GM12872 (cell line): ENCODE measurements around the gene UBE2L3.
"Not testable (repeated sequence)": the region's sequence is repeated elsewhere in the genome, so short reads cannot be mapped to it uniquely, and the experiment has no call there.

Source experiments
- CTCF ChIP-seq: IDR thresholded peaks from 3 replicates; pipeline ENCODE4 v1.5.1; 2011; ENCODE audit warnings: low read depth, mild to moderate bottlenecking, low read length, moderate library complexity; ENCODE audit not compliant: insufficient read depth

The UBE2L3 gene

GRCh38 chr22:21567456-21568346 is at the start of gene UBE2L3:
Gene UBE2L3 (plus strand): TSS chr22:21567714. CDS start chr22:21567745, 31 bp downstream.
- no peak for TF ChIP-seq CTCF

GRCh38 chr22:21551361-21551760 is 16.2 kb upstream of the UBE2L3 start, which contains the start of gene RIMBP3C:
Gene RIMBP3C (minus strand): TSS chr22:21551461. CDS start chr22:21550976, 485 bp downstream.
- not testable (repeated sequence) for TF ChIP-seq CTCF

- no peak for TF ChIP-seq CTCF
These were observed 3.6 kb upstream of the UBE2L3 start for GRCh38 chr22:21563912-21564311.

- TF ChIP-seq CTCF, result no peak
These were observed 3.1 kb upstream of the UBE2L3 start for GRCh38 chr22:21564411-21564810.

GRCh38 chr22:21568347-21569075 is 997 bp downstream of the UBE2L3 start:
- TF ChIP-seq CTCF, result no peak

GRCh38 chr22:21569459-21570170 is 2.1 kb downstream of the UBE2L3 start:
- no peak for TF ChIP-seq CTCF

- TF ChIP-seq CTCF, result no peak
These were observed 2.9 kb downstream of the UBE2L3 start for GRCh38 chr22:21570398-21570797.
